Peyer's patch (tissue), 4 donors: ENCODE results near the gene MIDN. TPM values are rescaled to one million over a fixed set of nuclear protein-coding genes. Genes with fewer than 3 reads are reported as not detected.
"Not testable (repeated sequence)": the region's sequence is repeated elsewhere in the genome, so short reads cannot be mapped to it uniquely, and the experiment has no call there.

Experiments used
- DNase-seq, 3 donors: peaks; one replicate each; pipeline ENCODE4 v3.0.0-alpha.2; 2017 to 2019
- H3K27ac ChIP-seq, 4 donors: fragments of 200-600 bp; sonication (generic); one replicate each; pipeline ENCODE4 v1.5.1; 2016 to 2019
- H3K27me3 ChIP-seq, 2 donors: fragments of 200-600 bp; sonication (generic); one replicate each; pipeline ENCODE4 v1.5.1; 2019
- H3K36me3 ChIP-seq, 3 donors: fragments of 200-600 bp; sonication (generic); one replicate each; pipeline ENCODE4 v1.5.1; 2016 to 2019
- H3K4me1 ChIP-seq, 4 donors: fragments of 200-600 bp; sonication (generic); one replicate each; pipeline ENCODE4 v1.5.1; 2016 to 2019
- H3K4me3 ChIP-seq, 4 donors: fragments of 200-600 bp; sonication (generic); 1 replicate in 3 of 4; 2 replicates in 1 of 4; pipeline ENCODE4 v1.5.1; 2016 to 2019; ENCODE audit warnings: mild to moderate bottlenecking in 1 of 4
- H3K9me3 ChIP-seq, 4 donors: fragments of 200-600 bp; sonication (generic); one replicate each; pipeline ENCODE4 v1.5.1; 2016 to 2019; ENCODE audit warnings: mild to moderate bottlenecking in 1 of 4
- POLR2A ChIP-seq, 2 donors: fragments of 450-650 bp; IDR thresholded peaks; one replicate each; pipeline ENCODE4 v1.5.1; 2017; ENCODE audit warnings: antibody characterized with exemption in 2 of 2, mild to moderate bottlenecking in 2 of 2, moderate library complexity in 2 of 2
- total RNA-seq, 4 donors: library from RNA; depleted of rRNA; stranded (reverse); fragments of >200 nt; gene quantifications; one replicate each; pipeline ENCODE4 v1.1.0, GENCODE V29; 2016
- TF ChIP-seq, protein P1 (sequence below), 6 experiments: fragments of 450-650 bp in 4 of 6; fragments of 200-600 bp in 2 of 6; sonication (generic) in 1 of 6; IDR thresholded peaks; one replicate each; pipeline ENCODE4 v1.5.1; 2017 to 2019; ENCODE audit warnings: antibody characterized with exemption in 6 of 6, mild to moderate bottlenecking in 3 of 6, moderate library complexity in 1 of 6

The MIDN gene
- 100 to 1,000 TPM in 1 of 4 donors, 10 to 100 TPM in 3; 34.7 to 205 (median 98.9) TPM for total RNA-seq

DNA sequence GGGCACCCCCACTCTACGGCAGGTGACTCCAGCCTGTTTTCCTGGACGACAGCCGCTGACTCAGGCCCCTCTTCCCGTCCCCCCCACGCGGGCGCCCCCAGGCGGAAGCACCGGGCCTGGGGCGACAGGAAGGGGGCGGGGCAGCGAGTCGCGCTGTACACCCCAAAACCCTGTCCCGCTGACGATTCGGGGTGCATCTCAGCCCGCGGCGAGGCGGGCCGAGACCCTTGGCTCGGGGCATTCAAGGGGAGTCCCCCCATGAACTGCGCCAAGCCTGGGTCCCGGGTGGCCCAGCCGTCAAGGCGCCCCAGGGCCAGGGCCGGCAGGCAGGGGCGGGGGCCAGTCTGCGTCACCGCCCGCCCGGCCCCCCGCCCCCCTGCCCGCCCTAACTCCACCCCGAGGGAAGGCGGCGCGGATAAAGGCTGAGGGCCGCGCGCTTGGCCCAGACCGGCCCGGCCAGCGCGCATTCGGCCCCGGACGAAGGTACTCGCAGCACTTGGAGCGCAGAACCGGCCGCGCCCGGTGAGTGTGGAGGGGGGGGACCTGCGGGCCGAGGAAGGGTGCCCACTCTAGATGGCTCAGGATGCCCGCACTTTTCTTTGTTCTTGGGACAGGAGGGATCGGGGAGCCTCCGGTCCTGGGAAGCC is at the start of gene MIDN:
MIDN (plus strand) TSS at position 445 of the 647 bp plus-strand sequence. CDS start 1,714 bp downstream, outside the sequence.
- Histone ChIP-seq H3K4me3 (peak within 1 kb of the TSS; percentile 86 to 93 (median 88)), H3K9me3 (no peaks in the 10 kb centered on the region), H3K27ac (peak within 1 kb of the TSS; percentile 99 to 100 (median 100)), H3K27me3 (no peaks in the 10 kb centered on the region), H3K4me1 (peaks cover 3 to 50% (median 31%) of the 10 kb centered on the region in 4 donors), H3K36me3 (peaks cover 0 to 31% (median 0%) of the 10 kb centered on the region in 3 donors)
- peak; percentile 84 to 93 (median 92) for DNase-seq
- peak; percentile 93 to 97 for TF ChIP-seq POLR2A (IDR thresholded peaks at IDR 0.05)
- TF ChIP-seq, protein P1, sequence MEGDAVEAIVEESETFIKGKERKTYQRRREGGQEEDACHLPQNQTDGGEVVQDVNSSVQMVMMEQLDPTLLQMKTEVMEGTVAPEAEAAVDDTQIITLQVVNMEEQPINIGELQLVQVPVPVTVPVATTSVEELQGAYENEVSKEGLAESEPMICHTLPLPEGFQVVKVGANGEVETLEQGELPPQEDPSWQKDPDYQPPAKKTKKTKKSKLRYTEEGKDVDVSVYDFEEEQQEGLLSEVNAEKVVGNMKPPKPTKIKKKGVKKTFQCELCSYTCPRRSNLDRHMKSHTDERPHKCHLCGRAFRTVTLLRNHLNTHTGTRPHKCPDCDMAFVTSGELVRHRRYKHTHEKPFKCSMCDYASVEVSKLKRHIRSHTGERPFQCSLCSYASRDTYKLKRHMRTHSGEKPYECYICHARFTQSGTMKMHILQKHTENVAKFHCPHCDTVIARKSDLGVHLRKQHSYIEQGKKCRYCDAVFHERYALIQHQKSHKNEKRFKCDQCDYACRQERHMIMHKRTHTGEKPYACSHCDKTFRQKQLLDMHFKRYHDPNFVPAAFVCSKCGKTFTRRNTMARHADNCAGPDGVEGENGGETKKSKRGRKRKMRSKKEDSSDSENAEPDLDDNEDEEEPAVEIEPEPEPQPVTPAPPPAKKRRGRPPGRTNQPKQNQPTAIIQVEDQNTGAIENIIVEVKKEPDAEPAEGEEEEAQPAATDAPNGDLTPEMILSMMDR (IDR thresholded peaks at IDR 0.05), result peak; percentile 26 to 54 (median 41)

DNA sequence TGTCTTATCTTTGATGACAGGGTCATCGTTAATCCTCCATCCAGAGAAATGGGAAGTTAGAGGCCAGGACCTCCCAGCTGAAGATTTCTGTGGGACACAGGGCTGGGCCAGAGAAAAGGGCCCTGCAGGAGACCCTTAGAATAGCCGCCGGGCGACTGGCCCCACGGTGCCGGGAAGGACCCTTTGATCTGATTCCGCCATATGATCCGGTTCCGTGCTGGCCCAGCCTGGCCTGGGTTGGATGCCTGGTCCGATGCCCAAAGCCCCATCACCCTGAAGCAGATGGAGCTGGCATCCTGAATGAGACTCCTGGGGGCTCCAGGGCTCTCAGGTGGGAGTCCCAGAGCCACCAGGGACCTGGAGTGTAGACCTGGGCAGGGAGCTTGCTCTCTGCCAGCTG is 48.9 kb upstream of the MIDN start:
- Histone ChIP-seq H3K9me3 (no peaks in the 10 kb centered on the region), H3K27ac (no peak overlapping the region), H3K4me3 (no peak overlapping the region), H3K27me3 (no peaks in the 10 kb centered on the region), H3K36me3 (no peaks in the 10 kb centered on the region), H3K4me1 (peaks cover 0 to 13% (median 5%) of the 10 kb centered on the region in 4 donors)
- no peak for TF ChIP-seq POLR2A (IDR thresholded peaks at IDR 0.05)
- TF ChIP-seq, protein P1 (IDR thresholded peaks at IDR 0.05), result no peak
- no peak for DNase-seq

DNA sequence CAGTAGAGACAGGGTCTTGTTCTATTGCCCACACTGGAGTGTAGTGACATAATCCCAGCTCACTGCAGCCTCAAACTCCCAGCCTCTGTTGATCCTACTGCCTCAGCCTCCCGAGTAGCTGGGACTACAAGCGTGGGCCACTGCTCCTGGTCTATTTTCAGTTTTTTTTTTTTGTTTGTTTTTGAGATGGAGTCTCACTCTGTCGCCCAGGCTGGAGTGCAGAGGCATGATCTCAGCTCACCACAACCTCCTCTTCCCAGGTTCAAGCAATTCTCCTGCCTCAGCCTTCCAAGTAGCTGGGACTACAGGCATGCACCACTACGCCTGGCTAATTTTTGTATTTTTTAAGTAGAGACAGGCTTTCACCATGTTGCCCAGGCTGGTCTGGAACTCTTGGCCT is 47.8 kb upstream of the MIDN start:
- H3K27ac ChIP-seq, H3K27me3 ChIP-seq, DNase-seq, H3K9me3 ChIP-seq, H3K4me3 ChIP-seq, H3K36me3 ChIP-seq: not testable (repeated sequence)
- H3K4me1 ChIP-seq, result peaks cover 0 to 20% (median 10%) of the 10 kb centered on the region in 4 donors

DNA sequence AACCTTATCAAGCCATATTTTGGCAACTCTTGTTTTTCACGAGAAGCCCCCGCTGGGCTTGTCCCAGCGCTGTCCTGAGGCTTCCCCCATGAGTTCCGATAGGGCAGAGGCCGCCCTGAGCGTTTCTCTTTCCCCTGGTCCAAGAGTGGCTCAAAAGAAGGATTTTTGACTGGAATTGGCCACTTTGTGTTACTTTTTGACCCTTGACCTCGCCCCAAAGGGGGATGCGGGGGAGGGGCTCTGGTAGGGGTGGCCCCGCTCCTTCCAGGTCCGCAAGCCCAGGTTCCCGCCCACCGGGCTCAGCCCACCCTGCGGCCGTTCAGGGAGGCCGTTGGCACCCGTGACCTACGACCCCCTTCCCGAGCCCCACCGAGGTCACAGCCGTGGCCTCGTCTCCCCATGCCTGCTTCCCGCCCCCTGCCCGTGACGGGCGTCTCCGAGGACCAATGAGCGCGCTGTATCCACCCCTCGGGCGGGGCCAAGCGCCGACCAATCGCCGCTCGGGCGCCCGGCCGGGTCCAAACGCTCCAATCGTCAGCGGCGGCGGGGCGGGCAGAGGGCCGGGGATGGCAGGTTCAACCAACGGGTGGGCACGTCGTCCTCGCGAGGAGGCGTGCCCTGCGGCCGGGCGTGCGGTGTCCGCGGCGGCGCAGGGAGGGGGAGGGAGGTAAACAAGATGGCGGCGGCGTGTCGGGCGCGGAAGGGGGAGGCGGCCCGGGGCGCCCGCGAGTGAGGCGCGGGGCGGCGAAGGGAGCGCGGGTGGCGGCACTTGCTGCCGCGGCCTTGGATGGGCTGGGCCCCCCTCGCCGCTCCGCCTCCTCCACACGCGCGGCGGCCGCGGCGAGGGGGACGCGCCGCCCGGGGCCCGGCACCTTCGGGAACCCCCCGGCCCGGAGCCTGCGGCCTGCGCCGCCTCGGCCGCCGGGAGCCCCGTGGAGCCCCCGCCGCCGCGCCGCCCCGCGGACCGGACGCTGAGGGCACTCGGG is 43.0 kb upstream of the MIDN start, which contains the start of gene STK11:
STK11 (plus strand) TSS at position 665 of the 986 bp plus-strand sequence. CDS start 1,136 bp downstream, outside the sequence.
- peak; percentile 97 to 100 (median 99) for DNase-seq
- peak within 1 kb of the TSS; percentile 54 to 88 (median 74) for H3K4me3 ChIP-seq
- peak; percentile 67 to 82 for TF ChIP-seq POLR2A (IDR thresholded peaks at IDR 0.05)
- TF ChIP-seq, protein P1 (IDR thresholded peaks at IDR 0.05), result no peak
- peak within 1 kb of the TSS; percentile 84 to 90 (median 85) for H3K27ac ChIP-seq
- peaks cover 0 to 56% (median 31%) of the 10 kb centered on the region in 4 donors for H3K4me1 ChIP-seq
- H3K36me3 ChIP-seq, result peaks cover 0 to 3% (median 0%) of the 10 kb centered on the region in 3 donors
- H3K9me3 ChIP-seq, result no peaks in the 10 kb centered on the region
- no peaks in the 10 kb centered on the region for H3K27me3 ChIP-seq

DNA sequence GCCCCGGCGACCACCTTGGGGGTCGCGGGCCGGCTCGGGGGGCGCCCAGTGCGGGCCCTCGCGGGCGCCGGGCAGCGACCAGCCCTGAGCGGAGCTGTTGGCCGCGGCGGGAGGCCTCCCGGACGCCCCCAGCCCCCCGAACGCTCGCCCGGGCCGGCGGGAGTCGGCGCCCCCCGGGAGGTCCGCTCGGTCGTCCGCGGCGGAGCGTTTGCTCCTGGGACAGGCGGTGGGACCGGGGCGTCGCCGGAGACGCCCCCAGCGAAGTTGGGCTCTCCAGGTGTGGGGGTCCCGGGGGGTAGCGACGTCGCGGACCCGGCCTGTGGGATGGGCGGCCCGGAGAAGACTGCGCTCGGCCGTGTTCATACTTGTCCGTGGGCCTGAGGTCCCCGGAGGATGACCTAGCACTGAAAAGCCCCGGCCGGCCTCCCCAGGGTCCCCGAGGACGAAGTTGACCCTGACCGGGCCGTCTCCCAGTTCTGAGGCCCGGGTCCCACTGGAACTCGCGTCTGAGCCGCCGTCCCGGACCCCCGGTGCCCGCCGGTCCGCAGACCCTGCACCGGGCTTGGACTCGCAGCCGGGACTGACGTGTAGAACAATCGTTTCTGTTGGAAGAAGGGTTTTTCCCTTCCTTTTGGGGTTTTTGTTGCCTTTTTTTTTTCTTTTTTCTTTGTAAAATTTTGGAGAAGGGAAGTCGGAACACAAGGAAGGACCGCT is 42.1 kb upstream of the MIDN start:
- Histone ChIP-seq H3K4me3 (peak overlapping the region; percentile 54 to 88 (median 74)), H3K9me3 (no peaks in the 10 kb centered on the region), H3K27me3 (no peaks in the 10 kb centered on the region), H3K36me3 (peaks cover 0 to 4% (median 0%) of the 10 kb centered on the region in 3 donors), H3K27ac (peak overlapping the region; percentile 84 to 90 (median 85)), H3K4me1 (peaks cover 0 to 65% (median 31%) of the 10 kb centered on the region in 4 donors)
- no peak for TF ChIP-seq POLR2A (IDR thresholded peaks at IDR 0.05)
- TF ChIP-seq, protein P1 (IDR thresholded peaks at IDR 0.05), result no peak
- DNase-seq, result peak in 1 of 3 donors; percentile 60
